NCI-H1436 treated with DMSO at 0.1 percent for 48 hours (cell line): ENCODE measurements around the gene SH3RF3.

Experiments
- DNase-seq: peaks from one replicate; lab custom pipeline; 2025; lab: John Stamatoyannopoulos, UW

SH3RF3 gene

GRCh38 chr2:109437325-109438090, 308.5 kb downstream of the SH3RF3 start:
- no peak for DNase-seq

DNA sequence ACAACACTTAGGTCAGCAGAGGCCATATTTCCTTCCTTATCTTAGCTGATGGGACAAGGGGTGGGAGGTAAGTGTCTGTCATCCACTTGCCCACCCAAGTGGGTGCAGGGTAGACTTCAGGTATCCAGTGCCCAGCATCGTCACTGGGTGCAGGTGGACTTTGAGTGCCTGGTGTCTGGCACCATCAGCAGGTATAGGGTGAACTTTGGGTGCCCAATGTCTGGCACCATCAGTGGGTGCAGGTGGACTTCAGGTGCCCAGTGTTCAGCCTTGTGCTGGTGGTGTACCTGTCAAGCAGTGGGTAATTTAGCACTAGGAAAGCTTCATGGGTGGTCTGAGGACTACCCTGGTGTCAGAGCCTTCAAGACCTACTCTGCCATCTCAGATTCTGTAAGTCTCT, 309.1 kb downstream of the SH3RF3 start:
- DNase-seq: no peak

DNA sequence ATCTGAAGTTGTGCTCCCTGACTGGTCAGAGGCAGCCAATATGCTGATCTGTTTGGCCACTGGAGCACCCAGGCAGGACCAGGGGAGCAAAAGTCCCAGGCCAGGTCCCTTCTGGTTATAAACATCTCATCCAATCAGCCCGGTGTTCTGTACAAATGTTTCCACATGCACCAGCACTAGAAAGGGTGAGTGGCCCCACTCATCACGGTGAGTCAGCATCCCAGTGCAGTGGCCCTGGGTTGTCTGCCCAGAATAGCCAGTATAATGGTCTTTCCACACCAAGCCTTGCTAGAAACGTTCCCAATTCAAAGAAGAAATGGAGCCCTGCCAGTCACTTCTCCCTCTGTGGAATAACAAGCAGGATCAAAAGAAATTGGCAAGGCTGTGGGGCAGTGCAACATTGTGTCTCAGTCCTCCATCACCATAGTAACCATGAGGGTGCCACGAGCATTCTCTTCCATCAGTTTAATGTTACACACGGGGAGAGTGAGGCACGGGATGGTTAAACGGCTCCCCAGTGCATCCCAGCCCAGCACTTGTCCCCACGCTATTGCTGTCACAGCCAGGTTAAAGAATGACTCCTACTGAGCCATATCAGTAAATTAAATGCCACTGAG, 309.9 kb downstream of the SH3RF3 start:
- no peak for DNase-seq

GRCh38 chr2:109439390-109439786, 310.4 kb downstream of the SH3RF3 start:
- DNase-seq: no peak

DNA sequence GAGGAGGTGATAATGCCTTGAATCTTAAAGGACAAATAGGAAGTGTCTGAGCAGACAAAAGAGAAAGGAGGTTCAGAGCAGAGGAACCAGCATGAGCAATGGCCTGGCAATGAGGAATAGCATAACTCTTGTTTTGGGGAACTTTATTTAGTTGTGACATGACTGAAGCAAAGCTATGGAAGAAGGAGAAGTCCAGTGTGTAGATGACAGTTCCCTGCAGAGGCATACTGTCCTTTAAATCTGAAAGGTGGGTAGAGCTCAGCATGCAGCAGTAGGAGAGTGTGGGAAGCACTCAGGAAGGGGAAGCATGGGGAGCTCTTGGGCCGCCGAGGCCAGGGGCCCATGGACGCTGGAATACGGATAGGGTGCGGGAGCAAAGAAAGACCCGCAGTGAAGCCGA, 311.0 kb downstream of the SH3RF3 start:
- no peak for DNase-seq

DNA sequence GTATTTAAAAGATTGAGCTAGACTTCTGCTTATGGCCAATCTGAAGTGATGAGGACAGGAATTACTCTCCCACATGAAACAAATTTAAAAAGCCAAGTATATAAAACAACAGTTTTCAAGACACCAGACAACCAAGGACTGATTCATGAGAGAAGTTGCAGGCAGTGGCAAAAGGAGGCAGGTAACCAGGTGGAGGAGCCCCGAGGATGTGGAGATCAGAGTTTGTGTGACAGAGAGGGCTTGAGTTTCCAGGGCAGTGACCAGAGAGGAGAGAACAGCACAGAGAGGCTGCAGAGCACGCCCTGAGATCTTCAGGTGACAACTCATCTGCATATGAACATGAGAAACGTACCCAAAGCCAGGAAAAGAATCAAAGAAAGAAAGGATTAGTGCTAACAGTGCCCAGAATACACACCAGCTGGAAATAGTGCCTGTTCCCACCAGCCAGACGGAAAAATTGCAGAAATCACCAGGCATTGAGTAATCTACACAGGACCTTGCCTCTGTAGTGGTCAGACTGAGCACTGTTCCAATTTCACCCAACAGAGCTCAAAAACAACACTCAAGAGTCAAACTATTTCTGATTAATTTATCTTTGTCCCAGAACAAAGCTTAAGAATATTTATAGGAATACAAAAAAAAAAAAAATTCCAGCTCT, 311.6 kb downstream of the SH3RF3 start:
- no peak for DNase-seq

DNA sequence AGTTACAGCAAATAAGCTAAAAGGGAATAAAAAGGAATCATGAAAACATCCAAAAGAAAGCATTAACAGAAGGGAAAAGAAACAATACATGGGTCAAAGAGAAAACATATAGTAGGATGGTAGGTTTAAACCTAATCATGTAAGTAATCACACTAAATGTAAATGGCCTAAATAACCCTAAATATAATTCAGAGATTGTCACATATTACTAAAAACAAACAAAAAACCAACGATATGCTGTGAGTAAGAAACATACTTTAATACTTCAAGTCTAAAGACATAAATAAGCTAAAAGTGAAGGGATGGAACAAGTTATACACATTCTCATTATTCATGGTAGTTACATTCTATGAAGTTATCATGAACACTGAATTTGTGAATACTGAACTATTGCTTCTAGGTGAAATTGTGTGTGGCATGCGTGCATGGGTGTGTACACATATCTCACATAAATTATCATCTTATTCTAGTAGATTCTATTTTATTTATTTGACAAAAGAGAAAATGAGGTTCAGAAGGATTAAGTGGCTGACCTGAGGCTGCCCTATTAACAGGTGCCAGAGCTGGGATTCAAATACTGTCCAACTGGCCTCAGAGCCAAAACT, 313.8 kb downstream of the SH3RF3 start:
- DNase-seq: no peak

DNA sequence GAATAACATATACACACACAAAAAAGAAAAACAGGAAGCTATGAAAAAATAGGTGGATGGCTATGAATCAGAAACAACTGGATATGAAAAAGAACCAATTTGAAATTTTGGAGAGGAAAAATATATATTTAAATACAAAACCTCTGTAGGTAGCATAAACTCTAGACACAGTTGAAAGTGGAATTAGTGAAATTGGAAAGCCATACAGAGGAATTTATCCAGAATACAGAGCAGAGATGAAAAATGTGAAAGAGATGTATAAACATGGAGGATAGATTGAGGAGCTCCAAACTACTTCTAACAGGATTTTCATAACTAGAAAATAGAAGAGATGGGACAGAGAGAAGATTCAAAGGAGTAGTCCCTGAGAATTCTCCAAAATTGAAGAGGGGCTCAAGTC, 315.9 kb downstream of the SH3RF3 start:
- no peak for DNase-seq

- DNase-seq: no peak
Observed at GRCh38 chr2:109446278-109447131, 317.5 kb downstream of the SH3RF3 start.

DNA sequence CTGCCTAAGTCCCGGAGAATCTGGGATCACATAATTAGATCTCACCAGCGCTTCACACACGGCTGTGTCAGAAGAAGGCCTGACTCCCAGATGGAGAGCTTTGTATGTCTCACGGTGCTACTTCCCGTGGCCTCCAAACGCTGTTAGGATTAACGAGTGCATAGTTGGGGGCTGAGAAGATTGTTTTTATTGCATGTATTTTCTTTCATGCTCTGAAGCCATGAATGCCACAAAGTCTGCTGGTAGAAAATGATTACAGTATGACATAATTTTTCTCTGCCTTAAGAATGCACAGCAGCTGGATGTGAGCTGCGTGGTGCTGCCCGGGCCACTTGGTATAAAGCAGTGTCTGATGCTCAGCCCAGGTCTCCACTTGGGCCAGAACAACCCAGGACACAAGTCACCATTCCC, 318.3 kb downstream of the SH3RF3 start:
- DNase-seq: no peak

DNA sequence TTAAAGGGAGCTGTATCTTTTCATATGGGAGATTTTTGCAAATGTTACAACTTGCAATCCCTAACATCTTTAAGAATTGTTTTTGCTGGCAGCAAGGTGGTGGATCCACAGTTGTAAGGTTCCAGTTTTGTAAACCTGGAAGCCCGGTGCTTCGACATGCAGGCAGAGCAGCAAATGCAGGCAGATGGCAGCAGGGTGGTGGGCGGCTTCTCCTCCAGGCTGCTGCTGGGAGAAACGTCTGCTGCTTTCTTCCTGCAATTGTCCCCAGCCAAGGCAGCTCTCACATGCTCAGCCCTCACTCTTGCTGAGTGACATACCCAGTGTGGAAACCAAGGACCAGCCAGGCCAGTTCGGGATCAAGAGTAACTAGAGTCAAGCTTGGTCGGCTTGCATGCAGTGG, 318.8 kb downstream of the SH3RF3 start:
- no peak for DNase-seq

GRCh38 chr2:109448207-109448606, 319.2 kb downstream of the SH3RF3 start:
- DNase-seq: no peak

DNA sequence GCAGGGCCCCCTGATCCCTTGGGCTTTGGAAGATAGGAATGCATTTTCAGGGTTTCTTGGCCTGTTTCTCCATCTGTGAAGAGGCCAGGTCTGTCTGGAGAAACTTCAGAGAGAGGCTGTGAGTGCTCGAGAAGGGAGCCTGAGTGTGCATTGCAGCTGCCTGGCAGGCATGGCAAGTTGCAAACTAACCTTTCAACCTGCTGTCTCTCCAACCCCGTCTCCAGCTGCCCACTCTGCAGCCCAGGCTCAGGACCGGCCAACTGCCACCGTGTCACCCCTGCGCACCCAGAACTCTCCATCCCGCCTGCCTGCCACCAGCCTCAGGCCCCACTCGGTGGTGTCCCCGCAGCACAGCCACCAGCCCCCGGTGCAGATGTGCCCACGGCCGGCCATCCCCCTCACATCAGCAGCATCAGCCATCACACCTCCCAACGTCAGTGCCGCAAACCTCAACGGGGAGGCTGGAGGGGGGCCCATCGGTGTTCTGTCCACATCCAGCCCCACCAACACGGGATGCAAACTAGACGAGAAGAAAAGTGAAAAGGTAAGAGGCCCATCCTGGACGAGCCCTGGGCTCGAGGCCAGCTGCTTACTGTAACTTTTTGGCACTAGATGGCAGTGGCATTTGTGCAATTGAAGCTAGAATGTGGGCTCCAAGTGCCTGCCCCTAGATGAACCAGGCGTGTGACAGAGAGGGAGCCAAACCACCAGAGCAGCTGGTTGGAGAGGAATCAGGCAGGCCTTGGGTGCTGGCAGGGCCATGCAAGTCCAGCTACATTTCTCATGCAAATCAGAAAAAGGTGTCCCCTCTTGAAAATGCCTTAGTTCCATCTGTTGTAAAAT, 320.2 kb downstream of the SH3RF3 start:
- DNase-seq: no peak

GRCh38 chr2:109450574-109451273, 321.7 kb downstream of the SH3RF3 start:
- DNase-seq: no peak

- no peak for DNase-seq
Observed at GRCh38 chr2:109451671-109452070, 322.7 kb downstream of the SH3RF3 start.

- DNase-seq: no peak
Observed at GRCh38 chr2:109452318-109453305, 323.6 kb downstream of the SH3RF3 start.

- DNase-seq: no peak
Observed at GRCh38 chr2:109453371-109453995, 324.5 kb downstream of the SH3RF3 start.

- no peak for DNase-seq
Observed at GRCh38 chr2:109454304-109454703, 325.3 kb downstream of the SH3RF3 start.
